GM06990 (cell line): ENCODE data around the gene REEP5.
"Not testable (repeated sequence)": the region's sequence is repeated elsewhere in the genome, so short reads cannot be mapped to it uniquely, and the experiment has no call there.

Experiments used
- DNase-seq: peaks from one replicate; pipeline ENCODE4 v3.0.0-alpha.2; 2011; ENCODE audit not compliant: insufficient read length; ENCODE audit errors: extremely low read depth
- H3K27me3 ChIP-seq: replicated peaks from 2 replicates; pipeline ENCODE4 v1.6.0; 2011; ENCODE audit warnings: low read length; ENCODE audit not compliant: control insufficient read depth, insufficient read depth
- H3K36me3 ChIP-seq: 2 replicates; pipeline ENCODE4 v1.5.1; 2011; ENCODE audit warnings: low read length; ENCODE audit not compliant: control insufficient read depth, insufficient read depth
- H3K4me3 ChIP-seq: replicated peaks from 2 replicates; pipeline ENCODE4 v1.5.1; 2011; ENCODE audit warnings: low read depth, mild to moderate bottlenecking, control low read depth, low read length
- TF ChIP-seq, protein P1 (sequence below): IDR thresholded peaks from 2 replicates; pipeline ENCODE4 v1.5.1; 2011; ENCODE audit warnings: low read length, control low read depth, mild to moderate bottlenecking, inconsistent platforms; ENCODE audit not compliant: insufficient read depth, poor library complexity, severe bottlenecking

The REEP5 gene

DNA sequence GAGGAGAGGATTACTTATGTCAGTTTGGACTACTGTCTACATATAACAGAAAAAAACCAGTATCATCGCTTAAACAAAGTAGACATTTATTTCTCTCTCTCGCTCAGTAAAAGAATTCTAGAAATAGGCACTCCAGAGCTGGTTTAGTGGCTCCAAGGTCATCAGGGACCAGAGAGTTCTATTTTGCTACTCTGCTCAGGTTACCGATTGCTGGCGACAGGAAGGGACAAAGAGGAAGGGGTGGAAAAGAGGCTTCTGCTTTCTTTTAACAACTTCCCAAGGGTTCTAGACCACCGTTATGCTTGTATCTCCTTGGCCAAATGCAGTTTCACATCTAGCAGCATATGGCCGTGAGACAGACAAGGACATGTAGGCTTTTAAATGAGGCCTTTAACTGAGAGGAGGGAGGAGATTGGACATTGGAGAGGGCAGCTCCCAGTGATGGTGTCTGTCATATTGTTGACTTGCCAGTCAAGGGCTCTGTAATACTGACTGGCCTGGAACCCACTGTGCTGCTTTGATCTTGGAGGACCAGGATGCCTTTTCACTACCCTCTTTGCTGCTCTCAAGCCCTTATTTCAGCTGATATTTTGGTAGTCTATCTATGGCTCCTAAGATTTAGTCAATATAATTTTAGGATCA lies 39.0 kb upstream of the REEP5 start:
- Histone ChIP-seq H3K4me3 (no peak overlapping the region), H3K27me3 (no peaks in the 10 kb centered on the region), H3K36me3 (no peaks in the 10 kb centered on the region)
- DNase-seq = no peak
- TF ChIP-seq, protein P1, sequence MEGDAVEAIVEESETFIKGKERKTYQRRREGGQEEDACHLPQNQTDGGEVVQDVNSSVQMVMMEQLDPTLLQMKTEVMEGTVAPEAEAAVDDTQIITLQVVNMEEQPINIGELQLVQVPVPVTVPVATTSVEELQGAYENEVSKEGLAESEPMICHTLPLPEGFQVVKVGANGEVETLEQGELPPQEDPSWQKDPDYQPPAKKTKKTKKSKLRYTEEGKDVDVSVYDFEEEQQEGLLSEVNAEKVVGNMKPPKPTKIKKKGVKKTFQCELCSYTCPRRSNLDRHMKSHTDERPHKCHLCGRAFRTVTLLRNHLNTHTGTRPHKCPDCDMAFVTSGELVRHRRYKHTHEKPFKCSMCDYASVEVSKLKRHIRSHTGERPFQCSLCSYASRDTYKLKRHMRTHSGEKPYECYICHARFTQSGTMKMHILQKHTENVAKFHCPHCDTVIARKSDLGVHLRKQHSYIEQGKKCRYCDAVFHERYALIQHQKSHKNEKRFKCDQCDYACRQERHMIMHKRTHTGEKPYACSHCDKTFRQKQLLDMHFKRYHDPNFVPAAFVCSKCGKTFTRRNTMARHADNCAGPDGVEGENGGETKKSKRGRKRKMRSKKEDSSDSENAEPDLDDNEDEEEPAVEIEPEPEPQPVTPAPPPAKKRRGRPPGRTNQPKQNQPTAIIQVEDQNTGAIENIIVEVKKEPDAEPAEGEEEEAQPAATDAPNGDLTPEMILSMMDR = no peak

DNA sequence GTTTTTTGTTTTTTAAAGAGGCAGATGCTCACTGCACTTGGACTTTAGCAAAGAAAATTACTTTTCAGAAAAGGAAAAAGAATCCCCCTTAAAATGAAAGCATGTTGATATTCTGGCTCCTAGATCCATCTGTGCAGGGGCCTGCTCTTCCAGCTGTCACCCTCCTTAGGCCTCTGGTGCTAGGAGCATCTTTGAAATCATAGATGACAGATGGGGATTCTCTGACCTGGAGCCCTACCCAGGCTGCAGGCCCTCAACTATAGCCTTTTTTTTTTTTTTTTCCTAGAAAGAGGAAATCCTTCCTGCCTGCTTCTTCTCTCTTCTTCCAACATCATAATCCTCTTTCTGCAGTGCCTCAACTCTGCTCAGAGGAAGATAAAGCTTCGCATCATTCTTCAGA lies 38.3 kb upstream of the REEP5 start:
- TF ChIP-seq, protein P1 = no peak
- DNase-seq = no peak
- H3K36me3 ChIP-seq = no peaks in the 10 kb centered on the region
- no peaks in the 10 kb centered on the region for H3K27me3 ChIP-seq
- no peak overlapping the region for H3K4me3 ChIP-seq

DNA sequence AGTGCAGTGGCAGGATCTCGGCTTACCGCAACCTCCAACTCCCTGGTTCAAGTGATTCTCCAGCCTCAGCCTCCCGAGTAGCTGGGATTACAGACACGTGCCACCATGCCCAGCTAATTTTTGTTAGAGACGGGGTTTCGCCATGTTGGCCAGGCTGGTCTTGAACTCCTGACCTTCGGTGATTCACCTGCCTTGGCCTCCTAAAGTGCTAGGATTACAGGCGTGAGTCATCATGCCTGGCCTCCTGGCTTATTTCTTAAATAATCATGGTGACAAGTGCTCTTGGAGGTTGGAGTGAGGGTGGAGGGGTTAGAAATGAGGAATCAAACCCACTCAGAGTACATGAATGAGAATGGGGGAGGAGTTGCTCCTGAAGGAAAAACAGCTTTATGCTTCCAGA lies 37.8 kb upstream of the REEP5 start:
- not testable (repeated sequence) for H3K36me3 ChIP-seq, DNase-seq, H3K4me3 ChIP-seq, H3K27me3 ChIP-seq

DNA sequence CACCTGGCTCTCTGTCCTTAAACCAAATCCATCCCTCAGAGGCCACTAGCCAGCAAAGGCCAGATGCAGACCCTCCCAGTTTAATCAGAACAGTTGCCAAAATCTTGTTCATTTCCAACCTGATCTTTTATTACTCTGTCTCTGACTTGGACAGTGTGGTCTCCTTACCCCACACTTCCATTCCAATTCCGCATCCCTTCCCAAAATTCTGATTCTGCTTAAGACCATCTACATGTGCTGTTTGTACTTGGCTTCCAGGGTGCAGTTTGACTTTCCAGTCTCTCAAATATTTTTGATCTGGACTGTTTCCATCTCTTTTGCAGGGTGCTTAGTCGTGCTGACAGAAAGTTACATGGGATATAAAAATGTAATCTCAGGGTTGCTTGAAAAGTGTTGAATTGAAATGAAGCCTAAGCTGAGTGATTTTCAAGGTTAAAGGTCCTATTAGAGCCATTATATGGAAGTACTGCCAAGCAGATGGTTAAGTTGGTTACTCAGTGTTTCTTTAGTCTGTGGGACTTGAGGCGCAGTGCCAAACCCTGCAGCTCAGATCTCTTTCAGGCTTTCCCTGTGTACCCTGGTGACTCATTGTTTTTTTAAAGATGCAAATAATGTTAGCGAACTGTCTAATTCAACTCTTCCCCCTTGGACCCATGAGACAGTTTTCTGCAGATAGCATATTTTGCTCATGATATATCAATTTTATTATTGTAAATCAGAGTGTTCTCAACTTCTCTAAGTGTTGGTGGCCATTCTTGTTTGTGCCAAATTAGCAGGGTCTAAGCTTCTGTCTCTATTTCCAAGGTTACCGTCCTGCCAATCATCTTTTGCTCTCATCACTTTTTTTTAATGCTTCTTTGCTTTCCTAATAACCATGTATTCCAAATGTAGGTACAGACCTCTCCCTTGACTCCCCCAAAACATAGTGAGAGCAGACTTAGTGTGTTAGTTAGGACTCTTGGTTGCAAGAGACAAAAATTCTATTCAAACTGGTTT lies 36.4 kb upstream of the REEP5 start:
- Histone ChIP-seq H3K36me3 (no peaks in the 10 kb centered on the region), H3K27me3 (no peaks in the 10 kb centered on the region), H3K4me3 (no peak overlapping the region)
- no peak for DNase-seq
- TF ChIP-seq, protein P1 = no peak

DNA sequence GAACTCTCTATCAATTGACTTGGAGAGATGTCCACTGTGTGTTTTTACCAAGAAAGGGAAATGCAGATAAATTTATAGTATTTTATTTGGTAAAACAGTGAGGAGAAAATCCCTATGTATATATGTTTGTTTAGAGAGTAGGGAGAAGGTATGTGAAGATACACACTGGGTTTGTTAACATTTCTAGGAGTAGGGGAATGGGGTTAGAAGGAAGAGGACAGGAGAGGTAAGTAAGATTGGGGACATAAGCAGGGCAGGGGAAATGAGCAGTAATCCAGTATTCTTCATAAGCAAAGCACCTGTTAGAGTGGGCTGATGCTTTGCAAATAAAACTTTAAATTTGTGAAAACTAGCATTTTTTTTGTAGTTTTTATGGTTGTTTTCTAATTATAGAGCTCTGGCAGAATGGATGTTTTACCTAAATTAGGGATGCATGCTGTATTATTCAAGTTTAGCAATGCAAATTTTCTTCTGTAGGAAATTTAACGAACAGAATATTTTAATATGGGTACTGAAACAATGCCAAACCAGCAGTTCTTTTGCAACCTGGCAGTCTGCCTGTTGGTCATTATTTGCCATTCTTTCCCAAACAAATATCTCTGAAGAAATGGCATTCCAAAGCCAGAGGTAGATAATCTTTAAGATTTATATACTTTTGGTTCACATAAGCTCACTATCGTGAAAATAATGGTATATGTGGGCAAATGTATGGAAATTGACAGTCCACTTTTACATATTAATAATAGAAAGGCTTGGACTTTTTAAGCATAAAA lies 35.2 kb upstream of the REEP5 start:
- TF ChIP-seq, protein P1 = no peak
- no peak overlapping the region for H3K4me3 ChIP-seq
- no peaks in the 10 kb centered on the region for H3K27me3 ChIP-seq
- DNase-seq = no peak
- no peaks in the 10 kb centered on the region for H3K36me3 ChIP-seq

DNA sequence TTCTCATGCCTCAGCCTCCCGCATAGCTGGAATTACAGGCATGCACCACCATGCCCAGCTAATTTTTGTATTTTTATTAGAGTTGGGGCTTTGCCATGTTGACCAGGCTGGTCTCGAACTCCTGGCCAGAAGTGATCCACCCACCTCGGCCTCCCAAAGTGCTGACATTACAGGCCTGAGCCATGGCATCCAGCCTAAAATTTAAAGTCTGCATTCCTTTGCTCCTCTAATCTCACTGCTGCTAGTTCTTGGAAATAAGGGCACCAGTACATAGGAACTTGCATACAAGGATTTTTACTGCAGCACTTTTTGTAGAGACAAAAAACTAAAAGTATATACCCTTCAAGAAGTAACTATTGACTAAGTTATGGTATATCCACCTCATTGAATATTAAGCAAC lies 34.6 kb upstream of the REEP5 start:
- no peaks in the 10 kb centered on the region for H3K27me3 ChIP-seq
- H3K4me3 ChIP-seq = no peak overlapping the region
- H3K36me3 ChIP-seq = no peaks in the 10 kb centered on the region
- DNase-seq = no peak
- TF ChIP-seq, protein P1 = no peak
